Nephron progenitor cell (in vitro differentiated cells): ENCODE results near the gene CCDC178.

Source experiments
- DNase-seq: peaks from one replicate; pipeline ENCODE4 v3.0.0; 2021
- H3K27ac Mint-ChIP-seq: 2 replicates; pipeline ENCODE4 v1.8.0; 2021; ENCODE audit warnings: mild to moderate bottlenecking, moderate library complexity, mixed read lengths
- H3K27me3 Mint-ChIP-seq: 2 replicates; pipeline ENCODE4 v1.8.0; 2021; ENCODE audit warnings: mild to moderate bottlenecking, low read depth, mixed read lengths; ENCODE audit not compliant: poor library complexity
- H3K36me3 Mint-ChIP-seq: 2 replicates; pipeline ENCODE4 v1.8.0; 2021; ENCODE audit warnings: low read depth, mixed read lengths
- H3K4me1 Mint-ChIP-seq: 2 replicates; pipeline ENCODE4 v1.8.0; 2021; ENCODE audit warnings: mixed read lengths
- H3K4me3 Mint-ChIP-seq: 2 replicates; pipeline ENCODE4 v1.8.0; 2021; ENCODE audit warnings: mild to moderate bottlenecking, moderate library complexity, mixed read lengths
- H3K9me3 Mint-ChIP-seq: 2 replicates; pipeline ENCODE4 v1.8.0; 2021; ENCODE audit warnings: mild to moderate bottlenecking, moderate library complexity, mixed read lengths
- TF ChIP-seq, protein P1 (sequence below): fragments of 200-600 bp; sonication (generic); IDR thresholded peaks from 2 replicates; pipeline ENCODE4 v1.5.0; 2021; ENCODE audit warnings: antibody characterized with exemption

CCDC178 gene

DNA sequence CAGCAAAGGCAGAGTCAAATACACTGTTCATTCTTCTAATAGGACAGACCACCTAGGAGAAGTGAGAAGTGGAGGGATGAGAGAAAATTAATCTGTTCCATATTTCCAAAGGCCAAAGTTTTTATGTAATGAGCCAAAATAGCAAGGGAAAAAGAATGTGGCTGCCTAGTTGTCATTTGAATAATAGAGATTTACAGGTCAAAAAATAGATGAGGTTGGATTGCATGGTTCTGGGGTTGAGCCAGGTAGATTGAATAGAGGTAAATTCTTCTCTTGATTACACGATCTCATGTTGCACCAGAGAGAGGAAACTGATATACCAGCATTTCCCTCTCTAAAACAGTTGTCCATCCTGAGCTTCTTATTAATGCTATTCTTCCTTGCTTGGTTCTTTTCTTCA is 325.8 kb downstream of the CCDC178 start:
- Mint-ChIP-seq H3K36me3 (no peaks in the 10 kb centered on the region), H3K4me3 (no peak overlapping the region), H3K27me3 (peaks cover 3% of the 10 kb centered on the region), H3K9me3 (peaks cover 8% of the 10 kb centered on the region), H3K4me1 (peaks cover 34% of the 10 kb centered on the region), H3K27ac (no peak overlapping the region)
- DNase-seq, result no peak
- TF ChIP-seq, protein P1, sequence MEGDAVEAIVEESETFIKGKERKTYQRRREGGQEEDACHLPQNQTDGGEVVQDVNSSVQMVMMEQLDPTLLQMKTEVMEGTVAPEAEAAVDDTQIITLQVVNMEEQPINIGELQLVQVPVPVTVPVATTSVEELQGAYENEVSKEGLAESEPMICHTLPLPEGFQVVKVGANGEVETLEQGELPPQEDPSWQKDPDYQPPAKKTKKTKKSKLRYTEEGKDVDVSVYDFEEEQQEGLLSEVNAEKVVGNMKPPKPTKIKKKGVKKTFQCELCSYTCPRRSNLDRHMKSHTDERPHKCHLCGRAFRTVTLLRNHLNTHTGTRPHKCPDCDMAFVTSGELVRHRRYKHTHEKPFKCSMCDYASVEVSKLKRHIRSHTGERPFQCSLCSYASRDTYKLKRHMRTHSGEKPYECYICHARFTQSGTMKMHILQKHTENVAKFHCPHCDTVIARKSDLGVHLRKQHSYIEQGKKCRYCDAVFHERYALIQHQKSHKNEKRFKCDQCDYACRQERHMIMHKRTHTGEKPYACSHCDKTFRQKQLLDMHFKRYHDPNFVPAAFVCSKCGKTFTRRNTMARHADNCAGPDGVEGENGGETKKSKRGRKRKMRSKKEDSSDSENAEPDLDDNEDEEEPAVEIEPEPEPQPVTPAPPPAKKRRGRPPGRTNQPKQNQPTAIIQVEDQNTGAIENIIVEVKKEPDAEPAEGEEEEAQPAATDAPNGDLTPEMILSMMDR, result no peak

GRCh38 chr18:33113416-33113815 is 327.1 kb downstream of the CCDC178 start:
- H3K27me3 Mint-ChIP-seq, result peaks cover 3% of the 10 kb centered on the region
- TF ChIP-seq, protein P1, result no peak
- peaks cover 7% of the 10 kb centered on the region for H3K9me3 Mint-ChIP-seq
- H3K4me3 Mint-ChIP-seq, result no peak overlapping the region
- no peaks in the 10 kb centered on the region for H3K36me3 Mint-ChIP-seq
- no peak for DNase-seq
- peaks cover 34% of the 10 kb centered on the region for H3K4me1 Mint-ChIP-seq
- H3K27ac Mint-ChIP-seq, result no peak overlapping the region

- no peak for DNase-seq
- Mint-ChIP-seq H3K4me3 (no peak overlapping the region), H3K27me3 (no peaks in the 10 kb centered on the region), H3K4me1 (peaks cover 4% of the 10 kb centered on the region), H3K27ac (no peak overlapping the region), H3K9me3 (peaks cover 5% of the 10 kb centered on the region), H3K36me3 (no peaks in the 10 kb centered on the region)
- TF ChIP-seq, protein P1, result no peak
These were observed 333.0 kb downstream of the CCDC178 start for GRCh38 chr18:33107511-33107910.

DNA sequence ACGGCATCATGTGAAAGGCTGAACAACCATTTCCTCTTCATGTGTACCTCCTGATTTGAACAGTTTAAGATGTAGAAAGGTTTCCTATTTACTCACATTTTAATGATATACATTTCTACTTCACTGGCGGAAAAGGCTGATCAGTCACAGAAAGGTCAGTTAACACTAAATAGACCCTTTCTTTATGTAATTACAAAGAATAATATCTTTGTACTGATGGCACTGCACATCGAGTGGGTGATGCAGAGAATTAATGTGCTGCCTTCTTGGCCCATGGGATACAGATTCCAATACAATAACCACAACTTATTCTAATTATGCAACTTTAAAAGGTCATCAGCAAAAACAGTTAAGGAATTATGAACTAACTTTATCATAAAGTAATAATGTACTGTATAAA is 339.2 kb downstream of the CCDC178 start:
- no peaks in the 10 kb centered on the region for H3K4me1 Mint-ChIP-seq
- H3K27ac Mint-ChIP-seq, result no peak overlapping the region
- H3K9me3 Mint-ChIP-seq, result peaks cover under 1% of the 10 kb centered on the region
- H3K36me3 Mint-ChIP-seq, result no peaks in the 10 kb centered on the region
- TF ChIP-seq, protein P1, result no peak
- H3K27me3 Mint-ChIP-seq, result peaks cover 4% of the 10 kb centered on the region
- H3K4me3 Mint-ChIP-seq, result no peak overlapping the region
- no peak for DNase-seq

- Mint-ChIP-seq H3K27ac (no peak overlapping the region), H3K27me3 (peaks cover 4% of the 10 kb centered on the region), H3K4me1 (no peaks in the 10 kb centered on the region), H3K4me3 (no peak overlapping the region), H3K36me3 (no peaks in the 10 kb centered on the region), H3K9me3 (no peaks in the 10 kb centered on the region)
- TF ChIP-seq, protein P1, result no peak
- no peak for DNase-seq
These were observed 340.9 kb downstream of the CCDC178 start for GRCh38 chr18:33099626-33100025.

GRCh38 chr18:33097126-33097525 is 343.4 kb downstream of the CCDC178 start:
- H3K36me3 Mint-ChIP-seq, result no peaks in the 10 kb centered on the region
- peaks cover 4% of the 10 kb centered on the region for H3K27me3 Mint-ChIP-seq
- TF ChIP-seq, protein P1, result no peak
- H3K4me1 Mint-ChIP-seq, result no peaks in the 10 kb centered on the region
- no peaks in the 10 kb centered on the region for H3K9me3 Mint-ChIP-seq
- no peak overlapping the region for H3K27ac Mint-ChIP-seq
- H3K4me3 Mint-ChIP-seq, result no peak overlapping the region
- DNase-seq, result no peak
